Measurements from ENCODE around the gene RPL19.
"Not testable (repeated sequence)": the region's sequence is repeated elsewhere in the genome, so short reads cannot be mapped to it uniquely, and the experiment has no call there.

RPL19 gene

GRCh38 chr17:39167476-39167875 lies 32.6 kb upstream of the RPL19 start:
- H3K9me3 Mint-ChIP-seq, result no peaks in the 10 kb centered on the region
- no peak for ATAC-seq
- no peak for DNase-seq
- peaks cover 37% of the 10 kb centered on the region for H3K4me1 Mint-ChIP-seq
- peaks cover 33% of the 10 kb centered on the region for H3K27me3 Mint-ChIP-seq
- H3K27ac Mint-ChIP-seq, result no peak overlapping the region
- H3K4me3 Mint-ChIP-seq, result no peak overlapping the region

- H3K4me1 Mint-ChIP-seq, result peaks cover 46% of the 10 kb centered on the region
- not testable (repeated sequence) for ATAC-seq, H3K27ac Mint-ChIP-seq, DNase-seq, H3K9me3 Mint-ChIP-seq, H3K4me3 Mint-ChIP-seq
- H3K27me3 Mint-ChIP-seq, result peaks cover 33% of the 10 kb centered on the region
Measured at GRCh38 chr17:39168503-39168902, 31.6 kb upstream of the RPL19 start.

GRCh38 chr17:39169101-39169500 lies 31.0 kb upstream of the RPL19 start:
- ATAC-seq (no peak), DNase-seq (no peak)
- H3K4me3 Mint-ChIP-seq, result no peak overlapping the region
- peaks cover 49% of the 10 kb centered on the region for H3K4me1 Mint-ChIP-seq
- peaks cover 33% of the 10 kb centered on the region for H3K27me3 Mint-ChIP-seq
- H3K27ac Mint-ChIP-seq, result no peak overlapping the region
- no peaks in the 10 kb centered on the region for H3K9me3 Mint-ChIP-seq

- Mint-ChIP-seq H3K4me3 (no peak overlapping the region), H3K4me1 (peaks cover 49% of the 10 kb centered on the region), H3K27me3 (peaks cover 33% of the 10 kb centered on the region), H3K9me3 (no peaks in the 10 kb centered on the region), H3K27ac (no peak overlapping the region)
- no peak for ATAC-seq
- DNase-seq, result no peak
Measured at GRCh38 chr17:39169518-39169917, 30.6 kb upstream of the RPL19 start.

- no peak overlapping the region for H3K27ac Mint-ChIP-seq
- H3K4me3 Mint-ChIP-seq, result no peak overlapping the region
- peaks cover 49% of the 10 kb centered on the region for H3K4me1 Mint-ChIP-seq
Measured at GRCh38 chr17:39170109-39170508, 30.0 kb upstream of the RPL19 start.

GRCh38 chr17:39170558-39170957 lies 29.5 kb upstream of the RPL19 start:
- H3K4me1 Mint-ChIP-seq, result peaks cover 48% of the 10 kb centered on the region
- peaks cover 26% of the 10 kb centered on the region for H3K27me3 Mint-ChIP-seq
- ATAC-seq (no peak), DNase-seq (no peak)
- H3K9me3 Mint-ChIP-seq, result no peaks in the 10 kb centered on the region
- H3K27ac Mint-ChIP-seq, result no peak overlapping the region
- no peak overlapping the region for H3K4me3 Mint-ChIP-seq

More at GRCh38 chr17:39170109-39170508, 30.0 kb upstream of the RPL19 start:
- H3K27me3 Mint-ChIP-seq, result peaks cover 30% of the 10 kb centered on the region
- no peaks in the 10 kb centered on the region for H3K9me3 Mint-ChIP-seq
- DNase-seq (no peak), ATAC-seq (no peak)

GRCh38 chr17:39171933-39172332 lies 28.1 kb upstream of the RPL19 start:
- Mint-ChIP-seq H3K27me3 (peaks cover 12% of the 10 kb centered on the region), H3K27ac (no peak overlapping the region), H3K4me3 (no peak overlapping the region), H3K4me1 (peaks cover 38% of the 10 kb centered on the region), H3K9me3 (no peaks in the 10 kb centered on the region)
- DNase-seq, result no peak
- no peak for ATAC-seq

- Mint-ChIP-seq H3K27me3 (peaks cover 6% of the 10 kb centered on the region), H3K4me1 (peaks cover 29% of the 10 kb centered on the region), H3K27ac (peak overlapping the region in 1 of 2 donors; percentile 92), H3K4me3 (no peak overlapping the region), H3K9me3 (no peaks in the 10 kb centered on the region)
- ATAC-seq (no peak), DNase-seq (no peak)
Measured at GRCh38 chr17:39173080-39173479, 27.0 kb upstream of the RPL19 start.

GRCh38 chr17:39173526-39174274 lies 26.4 kb upstream of the RPL19 start:
- H3K4me3 Mint-ChIP-seq, result no peak overlapping the region
- peaks cover 29% of the 10 kb centered on the region for H3K4me1 Mint-ChIP-seq
- H3K9me3 Mint-ChIP-seq, result no peaks in the 10 kb centered on the region
- no peaks in the 10 kb centered on the region for H3K27me3 Mint-ChIP-seq
- DNase-seq, result no peak
- H3K27ac Mint-ChIP-seq, result no peak overlapping the region
- no peak for ATAC-seq

GRCh38 chr17:39174920-39175694 lies 25.0 kb upstream of the RPL19 start:
- Mint-ChIP-seq H3K4me3 (no peak overlapping the region), H3K27me3 (no peaks in the 10 kb centered on the region), H3K9me3 (no peaks in the 10 kb centered on the region), H3K4me1 (peaks cover 29% of the 10 kb centered on the region), H3K27ac (no peak overlapping the region)
- ATAC-seq (peak; percentile 85), DNase-seq (peak; percentile 60 to 70)

GRCh38 chr17:39175695-39176093 lies 24.4 kb upstream of the RPL19 start:
- H3K4me1 Mint-ChIP-seq, result peaks cover 29% of the 10 kb centered on the region
- ATAC-seq (no peak), DNase-seq (no peak)
- H3K27ac Mint-ChIP-seq, result no peak overlapping the region
- no peaks in the 10 kb centered on the region for H3K9me3 Mint-ChIP-seq
- no peak overlapping the region for H3K4me3 Mint-ChIP-seq
- H3K27me3 Mint-ChIP-seq, result no peaks in the 10 kb centered on the region

- DNase-seq, result no peak
- H3K9me3 Mint-ChIP-seq, result no peaks in the 10 kb centered on the region
- H3K27ac Mint-ChIP-seq, result peak overlapping the region in 1 of 2 donors; percentile 56
- no peaks in the 10 kb centered on the region for H3K27me3 Mint-ChIP-seq
- no peak overlapping the region for H3K4me3 Mint-ChIP-seq
- peaks cover 29% of the 10 kb centered on the region for H3K4me1 Mint-ChIP-seq
- no peak for ATAC-seq
Measured at GRCh38 chr17:39177256-39177655, 22.8 kb upstream of the RPL19 start.

- Mint-ChIP-seq H3K4me1 (peaks cover 20% of the 10 kb centered on the region), H3K9me3 (no peaks in the 10 kb centered on the region), H3K4me3 (no peak overlapping the region), H3K27me3 (no peaks in the 10 kb centered on the region), H3K27ac (no peak overlapping the region)
- DNase-seq, result no peak
- ATAC-seq, result no peak
Measured at GRCh38 chr17:39178536-39178935, 21.5 kb upstream of the RPL19 start.

GRCh38 chr17:39181303-39181702 lies 18.8 kb upstream of the RPL19 start:
- no peaks in the 10 kb centered on the region for H3K4me1 Mint-ChIP-seq
- H3K4me3 Mint-ChIP-seq, result no peak overlapping the region
- no peak overlapping the region for H3K27ac Mint-ChIP-seq
- no peak for ATAC-seq
- no peaks in the 10 kb centered on the region for H3K27me3 Mint-ChIP-seq
- DNase-seq, result no peak
- no peaks in the 10 kb centered on the region for H3K9me3 Mint-ChIP-seq

- ATAC-seq (no peak), DNase-seq (no peak)
- no peaks in the 10 kb centered on the region for H3K9me3 Mint-ChIP-seq
- H3K27ac Mint-ChIP-seq, result no peak overlapping the region
- no peaks in the 10 kb centered on the region for H3K27me3 Mint-ChIP-seq
- no peaks in the 10 kb centered on the region for H3K4me1 Mint-ChIP-seq
- H3K4me3 Mint-ChIP-seq, result no peak overlapping the region
Measured at GRCh38 chr17:39183045-39183444, 17.0 kb upstream of the RPL19 start.

GRCh38 chr17:39183720-39184119 lies 16.4 kb upstream of the RPL19 start:
- no peak for ATAC-seq
- H3K4me1 Mint-ChIP-seq, result no peaks in the 10 kb centered on the region
- H3K4me3 Mint-ChIP-seq, result no peak overlapping the region
- no peaks in the 10 kb centered on the region for H3K27me3 Mint-ChIP-seq
- DNase-seq, result no peak
- no peaks in the 10 kb centered on the region for H3K9me3 Mint-ChIP-seq
- no peak overlapping the region for H3K27ac Mint-ChIP-seq
